Panc1 (cell line): ENCODE results near the gene DUSP10. TPM values are rescaled to one million over a fixed set of nuclear protein-coding genes. Genes with fewer than 3 reads are reported as not detected.

ENCODE experiments used
- ATAC-seq: fragments of 200-7000 bp; cut with Tn5 transposase; 2 replicates; pipeline ENCODE4 v1.9.1; 2020; ENCODE audit warnings: mild to moderate bottlenecking, moderate library complexity
- BruUV-seq: library from RNA; stranded (reverse); fragments of 400-500 nt; replicated peaks from 2 replicates; lab custom pipeline; 2021; lab: Mats Ljungman, UMichigan
- CTCF ChIA-PET: fragments of 300-600 bp; sonication (Branson Sonifier 250); formaldehyde crosslinking; loops from one replicate; lab custom pipeline; 2022; ENCODE audit warnings: antibody characterized with exemption; lab: Charles Lee
- POLR2A ChIA-PET: fragments of 300-600 bp; sonication (Branson Sonifier 250); formaldehyde crosslinking; loops from one replicate; lab custom pipeline; 2022; ENCODE audit warnings: antibody characterized with exemption; lab: Charles Lee
- DNase-seq: peaks from one replicate; pipeline ENCODE4 v3.0.0-alpha.2; 2010; ENCODE audit warnings: low read depth, low spot score
- H3K27ac ChIP-seq: 2 replicates; pipeline ENCODE4 v1.5.1; 2011; ENCODE audit warnings: mild to moderate bottlenecking, low read length, inconsistent platforms
- H3K27me3 ChIP-seq: fragments of 200-500 bp; sonication (Bioruptor generic); 2 replicates; pipeline ENCODE4 v1.6.0; 2014; ENCODE audit warnings: low read length, inconsistent platforms; ENCODE audit not compliant: control insufficient read depth, insufficient read depth
- H3K36me3 ChIP-seq: fragments of 200-500 bp; sonication (Bioruptor generic); 2 replicates; pipeline ENCODE4 v1.5.1; 2014; ENCODE audit warnings: inconsistent platforms, mild to moderate bottlenecking, low read length, moderate library complexity; ENCODE audit not compliant: control insufficient read depth, insufficient read depth
- H3K4me1 ChIP-seq: 2 replicates; pipeline ENCODE4 v1.5.1; 2011; ENCODE audit warnings: inconsistent platforms, mild to moderate bottlenecking, low read length, moderate library complexity; ENCODE audit not compliant: control insufficient read depth, insufficient read depth
- H3K4me3 ChIP-seq, 2 experiments: 2 replicates each; pipeline ENCODE4 v1.5.1; 2011 to 2012; ENCODE audit warnings: low read depth in 2 of 2, low read length in 2 of 2, mild to moderate bottlenecking in 2 of 2, inconsistent platforms in 1 of 2, moderate library complexity in 1 of 2
- H3K9me3 ChIP-seq: fragments of 200-500 bp; sonication (Bioruptor generic); 2 replicates; pipeline ENCODE4 v1.5.1; 2014; ENCODE audit warnings: low read depth, mild to moderate bottlenecking, inconsistent platforms, low read length, moderate library complexity; ENCODE audit not compliant: control insufficient read depth, insufficient read depth
- POLR2AphosphoS5 ChIP-seq: IDR thresholded peaks from 2 replicates; pipeline ENCODE4 v1.6.1; 2012; ENCODE audit warnings: mild to moderate bottlenecking, low read depth, low read length, moderate library complexity
- REST ChIP-seq, 2 experiments: IDR thresholded peaks; 2 replicates each; pipeline ENCODE4 v1.6.1; 2011 to 2012; ENCODE audit warnings: low read depth in 2 of 2, control low read depth in 1 of 2, low read length in 1 of 2, mild to moderate bottlenecking in 1 of 2, moderate library complexity in 1 of 2; ENCODE audit not compliant: insufficient read depth in 1 of 2
- SIN3A ChIP-seq: IDR thresholded peaks from 2 replicates; pipeline ENCODE4 v1.6.1; 2012; ENCODE audit warnings: low read depth, mild to moderate bottlenecking, low read length, moderate library complexity, borderline replicate concordance; ENCODE audit not compliant: insufficient read depth
- TCF7L2 ChIP-seq: IDR thresholded peaks from 2 replicates; pipeline ENCODE4 v1.6.1; 2011; ENCODE audit warnings: mild to moderate bottlenecking, low read depth, low read length, inconsistent platforms
- in situ Hi-C: cut with HindIII; loops from 2 replicates; pipeline ENCODE4 v1.10.0; 2016; ENCODE audit warnings: low sequenced_read_pairs, low pct_unique_long_range_greater_than_20kb
- intact Hi-C: fragments of 100-400 bp; cut with micrococcal nuclease; formaldehyde crosslinking; loops from one replicate; pipeline ENCODE4 v1.10.0; 2022; ENCODE audit not compliant: unreplicated experiment
- total RNA-seq: library from RNA; stranded (reverse); gene quantifications from one replicate; pipeline ENCODE4 v1.2.1, GENCODE V29; 2021; ENCODE audit not compliant: unreplicated experiment
- TF ChIP-seq, protein P1 (sequence below): fragments of 450-650 bp; IDR thresholded peaks from 2 replicates; pipeline ENCODE4 v1.5.1; 2017; ENCODE audit warnings: mild to moderate bottlenecking

The DUSP10 gene
- total RNA-seq, 1 experiment from 2014 or later: 1.4 TPM

GRCh38 chr1:221704306-221704705 lies 37.6 kb downstream of the DUSP10 start:
- ATAC-seq (no peak), DNase-seq (no peak)
- ChIA-PET POLR2A (interaction anchor here (0.6 kb wide), 1 partner anchor 286 kb away, joined by 9 read pairs; no protein-coding TSS in a partner anchor), CTCF (no interaction called here)
- intact Hi-C loops: no loop called here
- no TSS peak for BruUV-seq
- in situ Hi-C loops: no loop called here
- H3K4me1 ChIP-seq: no peaks in the 10 kb centered on the region
- H3K27me3 ChIP-seq: no peaks in the 10 kb centered on the region
- H3K27ac ChIP-seq: no peak overlapping the region
- no peaks in the 10 kb centered on the region for H3K9me3 ChIP-seq
- H3K36me3 ChIP-seq: no peaks in the 10 kb centered on the region
- H3K4me3 ChIP-seq: no peak overlapping the region
- TF ChIP-seq REST (IDR thresholded peaks at IDR 0.05; ENCODE audit: insufficient read depth in 1 of 2, low read depth in 2 of 2, low read length in 1 of 2) (no peak), TCF7L2 (no peak), POLR2AphosphoS5 (no peak), SIN3A (no peak)
- TF ChIP-seq, protein P1, sequence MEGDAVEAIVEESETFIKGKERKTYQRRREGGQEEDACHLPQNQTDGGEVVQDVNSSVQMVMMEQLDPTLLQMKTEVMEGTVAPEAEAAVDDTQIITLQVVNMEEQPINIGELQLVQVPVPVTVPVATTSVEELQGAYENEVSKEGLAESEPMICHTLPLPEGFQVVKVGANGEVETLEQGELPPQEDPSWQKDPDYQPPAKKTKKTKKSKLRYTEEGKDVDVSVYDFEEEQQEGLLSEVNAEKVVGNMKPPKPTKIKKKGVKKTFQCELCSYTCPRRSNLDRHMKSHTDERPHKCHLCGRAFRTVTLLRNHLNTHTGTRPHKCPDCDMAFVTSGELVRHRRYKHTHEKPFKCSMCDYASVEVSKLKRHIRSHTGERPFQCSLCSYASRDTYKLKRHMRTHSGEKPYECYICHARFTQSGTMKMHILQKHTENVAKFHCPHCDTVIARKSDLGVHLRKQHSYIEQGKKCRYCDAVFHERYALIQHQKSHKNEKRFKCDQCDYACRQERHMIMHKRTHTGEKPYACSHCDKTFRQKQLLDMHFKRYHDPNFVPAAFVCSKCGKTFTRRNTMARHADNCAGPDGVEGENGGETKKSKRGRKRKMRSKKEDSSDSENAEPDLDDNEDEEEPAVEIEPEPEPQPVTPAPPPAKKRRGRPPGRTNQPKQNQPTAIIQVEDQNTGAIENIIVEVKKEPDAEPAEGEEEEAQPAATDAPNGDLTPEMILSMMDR: no peak

DNA sequence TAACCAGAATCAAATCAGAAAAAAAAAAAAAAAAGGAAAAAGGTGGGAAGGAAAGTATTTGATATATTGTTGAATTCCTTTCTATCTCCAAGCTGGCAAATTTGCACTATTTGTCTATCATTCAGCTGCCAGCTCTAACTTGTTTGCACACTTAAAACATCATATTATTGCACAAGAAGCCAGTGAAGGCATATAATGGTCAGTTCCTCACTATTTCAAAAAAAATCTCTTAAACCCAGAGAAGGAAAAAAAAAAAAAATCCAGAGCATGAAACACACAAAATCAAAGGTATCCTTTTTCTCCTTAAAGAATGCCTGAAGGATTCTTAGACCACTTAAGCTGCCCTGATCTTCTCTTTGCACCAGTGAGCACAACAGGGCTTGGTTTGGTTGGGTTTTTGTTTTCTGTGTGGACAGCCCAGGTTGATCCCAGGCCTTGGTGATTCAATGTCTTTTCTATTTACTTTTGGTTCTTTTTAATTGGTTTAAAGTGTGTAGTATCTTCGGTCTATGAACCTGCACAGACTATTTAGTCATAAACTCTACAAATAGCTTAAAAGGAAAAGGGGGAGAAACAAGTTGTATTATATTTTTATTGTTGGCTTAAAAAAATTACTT lies 40.2 kb downstream of the DUSP10 start:
- in situ Hi-C loops: no loop called here
- BruUV-seq: no TSS peak
- no peaks in the 10 kb centered on the region for H3K36me3 ChIP-seq
- no peaks in the 10 kb centered on the region for H3K9me3 ChIP-seq
- ATAC-seq (no peak), DNase-seq (no peak)
- POLR2A ChIA-PET: no interaction called here
- no peak overlapping the region for H3K27ac ChIP-seq
- no peaks in the 10 kb centered on the region for H3K27me3 ChIP-seq
- no peak for TF ChIP-seq POLR2AphosphoS5
- TF ChIP-seq SIN3A: no peak
- TF ChIP-seq TCF7L2: no peak
- no peak for TF ChIP-seq REST (IDR thresholded peaks at IDR 0.05; ENCODE audit: insufficient read depth in 1 of 2, low read depth in 2 of 2, low read length in 1 of 2)
- TF ChIP-seq, protein P1: no peak
- intact Hi-C loops: no loop called here
- CTCF ChIA-PET: interaction anchor here (0.7 kb wide), 1 partner anchor 793 kb away, joined by 4 read pairs; no protein-coding TSS in a partner anchor
- H3K4me3 ChIP-seq: no peak overlapping the region
- H3K4me1 ChIP-seq: no peaks in the 10 kb centered on the region
